ENCODE results near the gene CPSF3.

- TF ChIP-seq CTCF (IDR thresholded peaks at IDR 0.05; ENCODE audit: borderline replicate concordance, extremely low read depth, low read length, poor library complexity, severe bottlenecking), result no peak
- no peak for TF ChIP-seq EZH2 (IDR thresholded peaks at IDR 0.05; ENCODE audit: borderline replicate concordance, low read depth, low read length, severe bottlenecking)
Observed at GRCh38 chr2:9406529-9407362, 16.7 kb upstream of the CPSF3 start.
